HEK293T (cell line): Measurements from ENCODE around the gene ZBTB20.

Experiments
- CTCF ChIA-PET: fragments of 350-600 bp; formaldehyde crosslinking; extraction: SDS; loops from one replicate; lab custom pipeline; 2021; ENCODE audit warnings: antibody characterized with exemption, inconsistent platforms; lab: Yijun Ruan, JAX
- POLR2A ChIA-PET: fragments of 350-600 bp; formaldehyde crosslinking; extraction: SDS; loops from one replicate; lab custom pipeline; 2020; ENCODE audit warnings: antibody characterized with exemption, inconsistent platforms; lab: Yijun Ruan, JAX
- DNase-seq: peaks from one replicate; pipeline ENCODE4 v3.0.0; 2012; ENCODE audit warnings: mixed read lengths; ENCODE audit errors: extremely low spot score
- ARNT ChIP-seq: fragments of 450-650 bp; IDR thresholded peaks from 2 replicates; pipeline ENCODE4 v1.6.1; 2017; ENCODE audit warnings: mild to moderate bottlenecking
- BHLHE40 ChIP-seq: fragments of 450-650 bp; IDR thresholded peaks from 2 replicates; pipeline ENCODE4 v1.6.1; 2016; ENCODE audit warnings: mild to moderate bottlenecking, moderate library complexity, borderline replicate concordance
- CTBP1 ChIP-seq: fragments of 450-650 bp; IDR thresholded peaks from 2 replicates; pipeline ENCODE4 v1.6.1; 2016; ENCODE audit warnings: borderline replicate concordance
- ELF4 ChIP-seq: fragments of 450-650 bp; IDR thresholded peaks from 2 replicates; pipeline ENCODE4 v1.6.1; 2017; ENCODE audit warnings: antibody characterized with exemption
- FOXA1 ChIP-seq: fragments of 450-650 bp; IDR thresholded peaks from 2 replicates; pipeline ENCODE4 v1.6.1; 2016; ENCODE audit warnings: mild to moderate bottlenecking
- FOXK2 ChIP-seq: fragments of 450-650 bp; IDR thresholded peaks from 2 replicates; pipeline ENCODE4 v1.6.1; 2016; ENCODE audit warnings: mild to moderate bottlenecking
- FOXM1 ChIP-seq: fragments of 450-650 bp; IDR thresholded peaks from 2 replicates; pipeline ENCODE4 v1.6.1; 2017; ENCODE audit warnings: mild to moderate bottlenecking, borderline replicate concordance
- HDGF ChIP-seq: fragments of 450-650 bp; IDR thresholded peaks from 2 replicates; pipeline ENCODE4 v1.6.1; 2017; ENCODE audit warnings: antibody characterized with exemption, borderline replicate concordance
- L3MBTL2 ChIP-seq: fragments of 450-650 bp; conservative IDR thresholded peaks from 2 replicates; pipeline ENCODE4 v1.6.1; 2016; ENCODE audit warnings: mild to moderate bottlenecking
- LEF1 ChIP-seq: fragments of 450-650 bp; IDR thresholded peaks from 2 replicates; pipeline ENCODE4 v1.6.1; 2017; ENCODE audit warnings: mild to moderate bottlenecking, borderline replicate concordance
- NFRKB ChIP-seq: fragments of 450-650 bp; IDR thresholded peaks from 2 replicates; pipeline ENCODE4 v1.6.1; 2016; ENCODE audit warnings: mild to moderate bottlenecking, moderate library complexity
- SP1 ChIP-seq: fragments of 450-650 bp; IDR thresholded peaks from 2 replicates; pipeline ENCODE4 v1.6.1; 2017
- SUZ12 ChIP-seq: fragments of 450-650 bp; IDR thresholded peaks from 2 replicates; pipeline ENCODE4 v1.6.1; 2016; ENCODE audit warnings: mild to moderate bottlenecking
- TARDBP ChIP-seq: fragments of 450-650 bp; IDR thresholded peaks from 2 replicates; pipeline ENCODE4 v1.6.1; 2016
- ZNF384 ChIP-seq: fragments of 450-650 bp; IDR thresholded peaks from 2 replicates; pipeline ENCODE4 v1.6.1; 2016
- TF ChIP-seq, protein P1 (sequence below): fragments of 450-650 bp; IDR thresholded peaks from 2 replicates; pipeline ENCODE4 v1.6.1; 2016

ZBTB20 gene

DNA sequence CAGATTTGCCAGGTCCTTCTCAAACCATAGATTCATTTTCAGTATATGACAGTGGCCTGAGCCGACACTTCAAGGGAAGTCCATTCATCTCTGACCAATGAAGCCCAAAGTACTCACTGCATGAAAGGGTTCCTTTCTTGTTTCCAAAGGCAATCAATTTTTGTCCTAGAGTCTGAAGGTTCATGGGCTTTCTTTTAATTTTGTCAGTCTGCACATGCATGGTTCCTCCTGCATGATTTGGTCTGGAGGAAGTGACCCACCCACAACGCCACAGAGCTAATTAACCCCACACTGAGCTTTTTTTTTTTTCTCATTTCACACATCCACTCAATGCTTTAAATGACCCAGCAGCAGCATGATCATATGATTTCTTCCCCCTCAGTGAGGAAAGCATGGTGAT is 636.9 kb downstream of the ZBTB20 start:
- POLR2A ChIA-PET: no interaction called here
- TF ChIP-seq L3MBTL2: no peak
- no peak for TF ChIP-seq BHLHE40
- TF ChIP-seq ZNF384: no peak
- TF ChIP-seq FOXK2: no peak
- TF ChIP-seq NFRKB: no peak
- TF ChIP-seq FOXM1: no peak
- no peak for TF ChIP-seq SP1
- TF ChIP-seq, protein P1, sequence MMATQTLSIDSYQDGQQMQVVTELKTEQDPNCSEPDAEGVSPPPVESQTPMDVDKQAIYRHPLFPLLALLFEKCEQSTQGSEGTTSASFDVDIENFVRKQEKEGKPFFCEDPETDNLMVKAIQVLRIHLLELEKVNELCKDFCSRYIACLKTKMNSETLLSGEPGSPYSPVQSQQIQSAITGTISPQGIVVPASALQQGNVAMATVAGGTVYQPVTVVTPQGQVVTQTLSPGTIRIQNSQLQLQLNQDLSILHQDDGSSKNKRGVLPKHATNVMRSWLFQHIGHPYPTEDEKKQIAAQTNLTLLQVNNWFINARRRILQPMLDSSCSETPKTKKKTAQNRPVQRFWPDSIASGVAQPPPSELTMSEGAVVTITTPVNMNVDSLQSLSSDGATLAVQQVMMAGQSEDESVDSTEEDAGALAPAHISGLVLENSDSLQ: no peak
- TF ChIP-seq FOXA1: no peak
- TF ChIP-seq LEF1: no peak
- TF ChIP-seq SUZ12: no peak
- no peak for TF ChIP-seq ARNT
- TF ChIP-seq CTBP1: no peak
- TF ChIP-seq TARDBP: no peak
- TF ChIP-seq ELF4: no peak
- TF ChIP-seq HDGF: no peak
- no peak for DNase-seq
- CTCF ChIA-PET: no interaction called here

DNA sequence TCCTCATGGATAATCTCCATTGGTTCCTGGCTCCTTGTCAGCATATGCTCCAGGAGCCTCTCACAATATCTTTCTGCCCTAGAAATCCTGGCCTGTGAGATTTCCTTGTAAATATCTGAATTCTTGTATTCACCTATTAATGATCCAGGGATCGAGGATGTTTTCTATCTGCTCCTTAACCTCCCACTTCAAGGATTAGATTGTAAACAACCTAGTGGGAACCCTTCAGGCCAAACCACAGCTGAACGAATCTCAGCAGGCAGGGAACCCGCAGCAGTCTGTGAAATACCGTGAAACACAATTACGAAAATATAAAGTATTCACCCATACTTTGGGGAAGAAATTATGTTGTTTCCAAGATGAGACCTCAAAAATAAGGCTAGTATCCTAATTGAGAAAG is 637.3 kb downstream of the ZBTB20 start:
- ChIA-PET CTCF (no interaction called here), POLR2A (no interaction called here)
- no peak for DNase-seq
- no peak for TF ChIP-seq SP1
- no peak for TF ChIP-seq LEF1
- TF ChIP-seq TARDBP: no peak
- no peak for TF ChIP-seq FOXM1
- TF ChIP-seq FOXA1: no peak
- no peak for TF ChIP-seq ARNT
- TF ChIP-seq NFRKB: no peak
- no peak for TF ChIP-seq ZNF384
- no peak for TF ChIP-seq ELF4
- no peak for TF ChIP-seq SUZ12
- TF ChIP-seq CTBP1: no peak
- no peak for TF ChIP-seq L3MBTL2
- TF ChIP-seq FOXK2: no peak
- no peak for TF ChIP-seq BHLHE40
- TF ChIP-seq, protein P1: no peak
- TF ChIP-seq HDGF: no peak

DNA sequence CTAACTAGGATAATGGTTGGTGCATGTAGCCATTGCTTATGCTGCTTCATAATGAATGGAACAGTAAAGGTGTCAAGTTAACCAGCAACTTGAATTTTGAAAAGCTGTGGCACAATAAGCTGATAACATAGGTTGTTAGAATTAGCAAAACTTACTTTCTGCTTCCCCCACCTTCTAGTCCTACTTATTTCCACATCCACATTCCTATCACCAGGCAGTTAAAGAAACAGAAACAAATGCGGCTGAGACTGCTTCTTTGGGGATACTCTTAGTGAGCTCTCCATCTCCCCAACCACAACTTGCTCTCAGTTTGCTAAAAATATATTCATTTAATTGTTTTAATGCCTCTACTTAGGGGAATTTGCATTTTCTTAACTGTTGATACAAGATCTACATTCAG is 638.1 kb downstream of the ZBTB20 start:
- DNase-seq: no peak
- CTCF ChIA-PET: no interaction called here
- POLR2A ChIA-PET: no interaction called here
- TF ChIP-seq TARDBP (no peak), FOXM1 (no peak), LEF1 (no peak), NFRKB (no peak), ARNT (no peak), SUZ12 (no peak), ZNF384 (no peak), BHLHE40 (no peak), CTBP1 (no peak), FOXA1 (no peak), FOXK2 (no peak)

DNA sequence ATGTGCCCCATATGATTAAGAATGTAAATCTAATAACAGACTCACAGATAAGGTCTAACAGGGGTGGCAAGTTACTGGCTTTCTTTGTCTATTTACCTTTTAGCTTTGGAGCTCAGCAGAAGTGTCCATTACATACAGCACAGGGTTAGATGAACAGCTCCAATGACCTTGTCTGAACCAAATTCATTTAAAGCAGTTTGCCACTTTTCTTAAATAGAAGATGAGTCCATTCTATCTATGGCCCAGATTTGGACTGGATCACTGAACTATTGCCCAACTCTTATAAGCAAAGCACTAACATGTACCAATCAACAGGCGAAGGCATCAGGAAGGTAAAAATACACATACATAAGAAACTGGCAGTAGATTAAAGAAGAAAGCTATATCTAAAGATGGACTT is 638.9 kb downstream of the ZBTB20 start:
- no peak for DNase-seq
- ChIA-PET POLR2A (no interaction called here), CTCF (no interaction called here)
- no peak for TF ChIP-seq SP1
- TF ChIP-seq, protein P1: no peak
- TF ChIP-seq HDGF: no peak
- no peak for TF ChIP-seq FOXM1

DNA sequence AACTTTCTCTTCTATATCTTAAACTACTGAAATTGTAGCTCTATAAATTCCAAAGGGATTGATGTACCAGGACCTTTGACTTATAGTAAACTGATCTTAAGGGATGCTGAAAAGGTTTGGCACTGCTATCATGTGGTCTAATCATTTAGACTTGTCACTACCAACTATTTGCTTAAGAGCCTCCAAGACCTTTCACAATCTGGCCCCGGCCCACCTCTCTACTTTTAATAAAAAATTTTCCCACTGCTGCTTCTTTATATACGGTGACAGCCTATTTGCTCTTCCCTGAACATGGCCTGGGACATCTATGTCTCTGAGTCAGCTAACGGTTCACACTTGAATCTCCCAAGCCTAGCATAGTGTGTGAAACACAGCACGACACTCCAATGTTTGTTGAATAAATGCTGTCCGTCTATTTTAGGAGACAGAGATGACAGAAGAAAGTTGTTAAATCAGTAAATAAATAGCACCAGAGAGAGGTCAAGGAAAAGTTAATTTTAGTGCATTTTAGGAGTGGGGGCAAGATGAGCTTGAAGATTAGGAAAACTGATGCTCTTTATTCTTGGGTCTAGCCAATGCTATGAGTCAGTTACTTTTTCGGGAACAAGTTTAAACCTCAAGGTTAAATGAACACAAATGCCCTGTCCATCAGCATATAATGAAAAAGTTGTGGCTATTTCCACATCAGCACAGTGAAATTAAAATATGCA is 640.3 kb downstream of the ZBTB20 start:
- no peak for DNase-seq

More for the DNA sequence above, 640.3 kb downstream of the ZBTB20 start:
- ChIA-PET POLR2A (no interaction called here), CTCF (no interaction called here)
- TF ChIP-seq LEF1 (no peak), FOXK2 (no peak), FOXA1 (no peak), NFRKB (no peak), ARNT (no peak), SUZ12 (no peak), BHLHE40 (no peak), SP1 (no peak), L3MBTL2 (no peak)
